Prostate gland (tissue), 1 donor: ENCODE results near the gene MAOA.

Source experiments
- POLR2A ChIP-seq: fragments of 450-650 bp; IDR thresholded peaks from one replicate; pipeline ENCODE4 v1.6.1; 2016; ENCODE audit warnings: antibody characterized with exemption, mild to moderate bottlenecking
- POLR2AphosphoS5 ChIP-seq: sonication (generic); formaldehyde crosslinking; IDR thresholded peaks from one replicate; pipeline ENCODE4 v1.6.1; 2017; ENCODE audit warnings: antibody characterized with exemption

DNA sequence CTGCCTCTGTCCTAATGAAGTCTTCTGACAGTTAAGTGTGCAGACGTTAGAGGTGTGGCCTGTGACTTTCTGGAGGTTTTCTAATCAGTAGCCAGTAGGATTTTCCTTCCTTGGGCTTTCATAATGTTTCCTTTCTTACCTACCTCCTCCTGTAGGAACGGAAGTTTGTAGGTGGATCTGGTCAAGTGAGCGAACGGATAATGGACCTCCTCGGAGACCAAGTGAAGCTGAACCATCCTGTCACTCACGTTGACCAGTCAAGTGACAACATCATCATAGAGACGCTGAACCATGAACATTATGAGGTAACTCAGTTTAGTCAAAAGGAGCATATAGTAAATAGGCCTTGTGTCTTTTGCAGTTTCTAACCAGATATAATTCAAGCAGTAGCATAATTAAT lies 75.0 kb downstream of the MAOA start:
- no peak for TF ChIP-seq POLR2A
- TF ChIP-seq POLR2AphosphoS5: no peak
